ENCODE data around the gene TOMM20.

The TOMM20 gene

GRCh38 chr1:235068158-235069121, 60.2 kb downstream of the TOMM20 start:
- ChIA-PET POLR2A (interaction anchor here (0.8 to 1.0 kb wide), 2 partner anchors 10 to 98 kb away, joined by 3 to 4 read pairs; no protein-coding TSS in a partner anchor), CTCF (interaction anchor here (0.9 to 1.9 kb wide), 3 partner anchors 15 to 486 kb away, joined by 3 to 8 read pairs (median 7); no protein-coding TSS in a partner anchor)
- no peak for TF ChIP-seq PKNOX1 (IDR thresholded peaks at IDR 0.05)
- TF ChIP-seq ARNT (IDR thresholded peaks at IDR 0.05), result no peak
- no peak for TF ChIP-seq BHLHE40 (IDR thresholded peaks at IDR 0.05; ENCODE audit: borderline replicate concordance)
- TF ChIP-seq L3MBTL2 (conservative IDR thresholded peaks at IDR 0.05), result no peak
- no peak for TF ChIP-seq LEF1 (IDR thresholded peaks at IDR 0.05; ENCODE audit: borderline replicate concordance)
- no peak for TF ChIP-seq ZNF384 (IDR thresholded peaks at IDR 0.05)
- no peak for TF ChIP-seq TARDBP (IDR thresholded peaks at IDR 0.05)
- no peak for TF ChIP-seq SP1 (IDR thresholded peaks at IDR 0.05)
- no peak for TF ChIP-seq HDGF (IDR thresholded peaks at IDR 0.05; ENCODE audit: borderline replicate concordance)
- DNase-seq (ENCODE audit: extremely low spot score), result no peak

GRCh38 chr1:235067396-235068157, 61.1 kb downstream of the TOMM20 start:
- no peak for DNase-seq (ENCODE audit: extremely low spot score)
- TF ChIP-seq NFRKB (IDR thresholded peaks at IDR 0.05) (no peak), CTBP1 (IDR thresholded peaks at IDR 0.05; ENCODE audit: borderline replicate concordance) (no peak)
- ChIA-PET CTCF (interaction anchor here (0.9 to 1.9 kb wide), 3 partner anchors 16 to 485 kb away, joined by 4 to 8 read pairs (median 7); no protein-coding TSS in a partner anchor), POLR2A (interaction anchor here (0.8 to 1.0 kb wide), 2 partner anchors 11 to 97 kb away, joined by 3 to 4 read pairs; no protein-coding TSS in a partner anchor)

GRCh38 chr1:235063068-235063765, 65.4 kb downstream of the TOMM20 start:
- CTCF ChIA-PET, result no interaction called here
- DNase-seq (ENCODE audit: extremely low spot score), result no peak
- TF ChIP-seq L3MBTL2 (conservative IDR thresholded peaks at IDR 0.05), result no peak
- TF ChIP-seq FOXK2 (IDR thresholded peaks at IDR 0.05), result no peak
- TF ChIP-seq SUZ12 (IDR thresholded peaks at IDR 0.05), result no peak
- no peak for TF ChIP-seq HDGF (IDR thresholded peaks at IDR 0.05; ENCODE audit: borderline replicate concordance)
- TF ChIP-seq ELF4 (IDR thresholded peaks at IDR 0.05), result no peak
- TF ChIP-seq PKNOX1 (IDR thresholded peaks at IDR 0.05), result no peak
- no peak for TF ChIP-seq ARNT (IDR thresholded peaks at IDR 0.05)
- no peak for TF ChIP-seq NFRKB (IDR thresholded peaks at IDR 0.05)
- no peak for TF ChIP-seq SP1 (IDR thresholded peaks at IDR 0.05)
- TF ChIP-seq LEF1 (IDR thresholded peaks at IDR 0.05; ENCODE audit: borderline replicate concordance), result no peak
- no peak for TF ChIP-seq FOXM1 (IDR thresholded peaks at IDR 0.05; ENCODE audit: borderline replicate concordance)
- TF ChIP-seq BHLHE40 (IDR thresholded peaks at IDR 0.05; ENCODE audit: borderline replicate concordance), result no peak
- TF ChIP-seq ZNF384 (IDR thresholded peaks at IDR 0.05), result no peak
- no peak for TF ChIP-seq FOXA1 (IDR thresholded peaks at IDR 0.05)
- POLR2A ChIA-PET, result no interaction called here

- TF ChIP-seq HDGF (IDR thresholded peaks at IDR 0.05; ENCODE audit: borderline replicate concordance), result no peak
- TF ChIP-seq CTBP1 (IDR thresholded peaks at IDR 0.05; ENCODE audit: borderline replicate concordance), result no peak
- TF ChIP-seq SP1 (IDR thresholded peaks at IDR 0.05), result no peak
- TF ChIP-seq LEF1 (IDR thresholded peaks at IDR 0.05; ENCODE audit: borderline replicate concordance), result no peak
- no peak for TF ChIP-seq FOXK2 (IDR thresholded peaks at IDR 0.05)
- TF ChIP-seq FOXA1 (IDR thresholded peaks at IDR 0.05), result no peak
- TF ChIP-seq BHLHE40 (IDR thresholded peaks at IDR 0.05; ENCODE audit: borderline replicate concordance), result no peak
- no peak for TF ChIP-seq FOXM1 (IDR thresholded peaks at IDR 0.05; ENCODE audit: borderline replicate concordance)
- TF ChIP-seq SUZ12 (IDR thresholded peaks at IDR 0.05), result no peak
- no peak for TF ChIP-seq PKNOX1 (IDR thresholded peaks at IDR 0.05)
- TF ChIP-seq ARNT (IDR thresholded peaks at IDR 0.05), result no peak
- TF ChIP-seq L3MBTL2 (conservative IDR thresholded peaks at IDR 0.05), result no peak
- no peak for TF ChIP-seq ELF4 (IDR thresholded peaks at IDR 0.05)
- TF ChIP-seq ZNF384 (IDR thresholded peaks at IDR 0.05), result no peak
- ChIA-PET CTCF (interaction anchor here (0.6 kb wide), 1 partner anchor 88 kb away, joined by 3 read pairs; no protein-coding TSS in a partner anchor), POLR2A (no interaction called here)
- no peak for DNase-seq (ENCODE audit: extremely low spot score)
These were observed 67.8 kb downstream of the TOMM20 start for GRCh38 chr1:235060607-235061470.
